GM18511 (cell line): Measurements from ENCODE around the gene ZBTB5.

Experiments
- ATAC-seq: cut with Tn5 transposase; IDR thresholded peaks from one replicate; pipeline ENCODE4 v1.9.1; 2021; ENCODE audit warnings: mild to moderate bottlenecking, moderate library complexity; ENCODE audit not compliant: unreplicated experiment

Gene ZBTB5

DNA sequence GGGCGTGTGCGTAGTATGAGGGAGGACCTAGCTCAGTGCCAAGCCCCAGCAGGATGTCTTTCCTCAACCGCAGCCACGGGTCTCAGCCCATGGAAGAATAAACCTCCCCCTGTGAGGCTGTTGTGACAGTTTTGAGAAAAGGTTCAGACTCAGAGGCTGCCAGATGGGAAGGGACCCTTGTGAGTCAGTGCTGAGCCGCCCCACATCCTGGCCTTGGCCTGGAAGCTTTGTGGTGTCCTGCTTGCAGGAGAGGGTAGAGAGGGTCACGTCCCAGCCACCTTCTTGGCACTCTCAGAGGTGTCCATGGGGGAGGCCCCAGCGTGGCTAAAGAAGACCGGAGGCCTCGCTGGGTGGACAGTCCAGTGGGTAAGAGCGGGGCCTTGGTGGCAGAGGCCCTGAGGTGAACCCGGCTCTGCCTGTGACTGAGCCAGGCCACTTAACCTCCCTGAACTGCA, 39.9 kb downstream of the ZBTB5 start:
- ATAC-seq: no peak

DNA sequence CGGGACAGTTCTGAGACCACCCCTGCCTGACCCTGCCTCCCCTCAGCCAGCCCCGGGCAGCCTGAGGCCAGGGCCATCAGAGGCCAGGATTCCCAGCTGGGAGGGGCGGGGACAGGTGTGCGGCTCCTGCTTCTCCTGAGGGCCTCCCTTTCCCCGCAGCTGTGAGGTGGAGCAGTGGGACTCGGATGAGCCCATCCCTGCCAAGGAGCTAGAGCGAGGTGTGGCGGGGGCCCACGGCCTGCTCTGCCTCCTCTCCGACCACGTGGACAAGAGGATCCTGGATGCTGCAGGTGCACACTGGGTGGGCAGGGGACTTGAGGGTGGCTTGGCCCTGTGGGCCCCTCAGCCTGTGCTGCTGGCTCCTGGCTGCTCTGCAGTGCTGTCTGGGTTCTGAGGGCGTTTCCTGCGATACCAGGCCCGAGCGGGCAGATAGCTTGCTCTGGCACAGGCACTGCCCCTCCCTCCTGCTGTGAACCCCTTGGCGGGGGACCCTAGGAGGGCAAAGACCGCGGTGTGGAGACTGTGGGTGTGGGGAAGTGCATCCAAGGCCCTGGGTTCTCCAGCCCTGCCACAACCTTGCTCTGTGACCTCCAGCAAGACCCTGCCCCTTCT, 40.5 kb downstream of the ZBTB5 start:
- no peak for ATAC-seq

DNA sequence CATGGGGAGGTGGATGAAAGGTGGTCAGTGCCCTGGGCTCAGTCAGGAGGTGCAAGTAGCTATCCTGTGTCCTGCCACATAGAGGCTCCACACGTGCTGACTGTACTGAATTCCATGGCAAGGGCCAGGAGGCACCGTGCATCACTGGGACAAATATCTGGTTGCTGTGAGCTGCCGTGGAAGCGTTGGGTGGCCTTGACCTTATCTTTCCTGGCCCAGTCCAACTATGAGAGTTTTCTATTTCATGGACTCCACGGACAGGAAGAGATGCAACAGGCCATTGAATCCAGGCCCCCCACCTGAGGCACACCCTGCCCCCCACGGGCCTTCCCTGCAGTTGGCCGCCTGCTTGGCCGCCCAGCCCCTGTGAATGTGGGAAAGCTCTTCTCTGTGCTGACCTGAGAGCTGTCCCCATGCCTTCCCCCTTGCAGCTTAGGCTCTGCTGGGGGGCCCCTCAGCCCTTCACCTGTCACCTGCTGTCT, 41.0 kb downstream of the ZBTB5 start:
- ATAC-seq: no peak

DNA sequence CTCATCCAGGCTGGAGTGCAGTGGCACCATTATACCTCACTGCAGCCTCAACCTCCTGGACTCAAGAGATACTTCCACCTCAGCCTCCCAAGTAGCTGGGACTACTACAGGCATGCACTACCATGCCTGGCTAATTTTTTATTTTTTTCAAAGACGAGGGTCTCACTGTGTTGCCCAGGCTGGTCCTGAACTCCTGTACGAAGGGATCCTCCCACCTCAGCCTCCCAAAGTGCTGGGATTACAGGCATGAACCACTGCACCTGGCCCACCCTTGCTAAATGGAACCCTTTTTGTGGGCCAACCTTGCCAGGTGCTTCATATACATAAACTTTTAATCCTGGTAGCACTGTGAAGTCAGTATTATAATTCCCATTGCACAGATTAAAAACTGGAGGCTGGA, 41.7 kb downstream of the ZBTB5 start:
- no peak for ATAC-seq

DNA sequence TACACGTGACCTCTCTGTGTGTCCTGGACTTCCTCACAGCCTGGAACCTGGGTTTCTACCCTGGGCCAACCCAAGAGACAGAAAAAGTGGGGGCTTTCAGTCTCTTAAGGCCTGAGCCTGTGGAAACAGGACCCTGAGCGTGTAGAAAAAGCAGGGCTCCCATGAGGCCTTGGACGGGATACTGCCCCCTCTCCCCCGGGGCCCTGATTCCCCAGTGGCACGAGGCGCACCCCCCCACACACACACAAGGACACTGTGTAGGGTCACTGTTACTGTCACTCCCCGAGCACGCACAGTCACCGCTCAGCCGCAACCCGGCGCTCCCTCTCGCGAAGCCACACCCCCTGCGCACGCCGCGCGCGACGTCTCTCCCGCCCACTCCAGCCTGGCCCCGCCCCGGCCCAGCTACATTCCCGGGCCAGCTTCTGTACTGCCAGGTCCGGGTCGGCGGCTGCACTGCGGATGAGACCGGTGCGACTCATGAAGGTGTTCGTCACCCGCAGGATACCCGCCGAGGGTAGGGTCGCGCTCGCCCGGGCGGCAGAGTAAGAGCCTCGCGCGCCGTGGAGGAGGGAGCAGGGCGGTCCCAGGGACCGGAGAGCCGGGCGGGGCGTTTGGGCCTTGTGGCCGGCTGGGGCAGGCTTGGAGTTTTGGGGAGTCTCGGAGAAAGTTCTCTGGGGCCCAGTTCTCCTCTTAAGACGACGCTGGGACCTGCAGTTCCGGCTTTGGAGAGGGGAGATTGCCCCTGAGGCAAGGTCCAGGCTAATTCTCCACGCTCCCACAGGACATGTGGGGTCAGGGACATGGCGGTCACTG, 42.8 kb downstream of the ZBTB5 start, which contains the start of gene GRHPR:
Gene GRHPR (plus strand): TSS at position 408 of the 816 bp plus-strand sequence. CDS start 55 bp downstream, at position 463.
- peak; percentile 97 for ATAC-seq

DNA sequence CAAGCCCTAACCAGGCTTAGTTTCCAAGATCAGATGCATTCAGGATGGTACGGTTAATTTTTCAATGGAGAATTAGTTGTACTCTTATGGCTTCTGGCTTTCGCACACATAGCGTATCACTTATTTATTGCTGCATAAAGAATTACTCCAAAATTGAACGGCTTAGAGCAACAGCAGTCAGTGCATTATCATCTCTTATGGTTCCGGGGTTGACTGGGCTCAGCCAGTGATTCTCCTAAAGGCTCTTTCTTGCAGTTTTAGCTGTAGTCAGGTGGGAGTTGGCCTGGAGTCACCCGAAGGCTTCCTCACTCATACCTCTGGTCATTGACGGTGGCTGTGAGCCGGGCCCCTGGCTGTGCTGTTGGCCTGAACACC, 43.3 kb downstream of the ZBTB5 start:
- no peak for ATAC-seq

DNA sequence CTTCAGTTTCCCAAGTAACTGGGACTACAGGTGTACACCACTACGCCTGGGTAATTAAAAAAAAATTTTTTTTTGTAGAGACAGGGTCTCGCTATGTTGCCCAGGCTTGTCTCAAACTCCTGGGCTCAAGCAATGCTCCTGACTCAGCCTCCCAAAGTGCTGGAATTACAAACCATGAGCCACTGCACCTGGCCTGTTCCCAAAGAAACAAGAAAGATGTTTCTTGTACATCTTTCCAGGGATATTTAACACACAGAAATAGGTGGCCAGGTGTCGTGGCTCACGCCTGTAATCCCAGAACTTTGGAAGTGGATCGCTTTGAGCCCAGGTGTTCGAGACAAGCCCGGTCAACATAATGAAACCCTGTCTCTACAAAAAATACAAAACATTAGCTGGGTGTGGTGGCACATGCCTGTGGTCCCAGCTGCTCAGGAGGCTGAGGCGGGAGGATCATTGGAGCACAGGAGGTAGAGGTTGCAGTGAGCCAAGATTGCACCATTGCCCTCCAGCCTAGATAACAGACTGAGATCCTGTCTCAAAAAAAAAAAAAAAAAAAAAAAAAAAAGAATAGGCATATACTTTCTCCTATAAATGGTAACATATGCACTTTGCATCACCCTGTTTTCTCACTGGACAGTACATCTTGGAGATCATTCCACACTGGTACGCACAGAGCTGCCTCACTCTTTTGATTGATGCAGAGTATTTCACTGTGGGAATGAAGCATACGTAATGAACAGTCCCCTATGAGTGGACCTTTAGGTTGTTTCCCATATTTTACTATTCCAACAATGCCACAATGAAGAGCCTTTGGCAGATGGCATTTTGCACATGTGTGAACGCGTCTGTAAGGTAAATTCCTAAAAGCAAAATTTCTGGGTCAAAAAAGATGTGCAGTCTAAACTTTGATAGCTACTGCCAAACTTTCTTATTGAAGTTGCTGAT, 44.7 kb downstream of the ZBTB5 start:
- ATAC-seq: no peak

DNA sequence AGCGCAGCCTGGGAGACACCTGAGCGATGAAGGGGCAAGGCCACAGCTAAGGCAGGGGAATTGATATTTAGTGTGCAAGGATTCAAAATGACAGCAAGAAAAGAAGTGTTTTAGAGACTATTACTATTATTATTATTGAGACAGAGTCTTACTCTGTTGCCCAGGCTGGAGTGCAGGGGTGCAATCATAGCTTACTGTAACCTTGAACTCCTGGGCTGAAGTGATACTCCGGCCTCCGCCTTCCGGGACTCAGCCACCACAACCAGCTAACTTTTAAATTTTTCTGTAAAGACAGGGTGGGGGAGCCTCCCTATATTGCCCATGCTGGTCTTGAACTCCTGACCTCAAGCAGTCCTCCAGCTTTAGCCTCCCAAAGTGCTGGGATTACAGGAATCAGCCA, 46.0 kb downstream of the ZBTB5 start:
- ATAC-seq: no peak

DNA sequence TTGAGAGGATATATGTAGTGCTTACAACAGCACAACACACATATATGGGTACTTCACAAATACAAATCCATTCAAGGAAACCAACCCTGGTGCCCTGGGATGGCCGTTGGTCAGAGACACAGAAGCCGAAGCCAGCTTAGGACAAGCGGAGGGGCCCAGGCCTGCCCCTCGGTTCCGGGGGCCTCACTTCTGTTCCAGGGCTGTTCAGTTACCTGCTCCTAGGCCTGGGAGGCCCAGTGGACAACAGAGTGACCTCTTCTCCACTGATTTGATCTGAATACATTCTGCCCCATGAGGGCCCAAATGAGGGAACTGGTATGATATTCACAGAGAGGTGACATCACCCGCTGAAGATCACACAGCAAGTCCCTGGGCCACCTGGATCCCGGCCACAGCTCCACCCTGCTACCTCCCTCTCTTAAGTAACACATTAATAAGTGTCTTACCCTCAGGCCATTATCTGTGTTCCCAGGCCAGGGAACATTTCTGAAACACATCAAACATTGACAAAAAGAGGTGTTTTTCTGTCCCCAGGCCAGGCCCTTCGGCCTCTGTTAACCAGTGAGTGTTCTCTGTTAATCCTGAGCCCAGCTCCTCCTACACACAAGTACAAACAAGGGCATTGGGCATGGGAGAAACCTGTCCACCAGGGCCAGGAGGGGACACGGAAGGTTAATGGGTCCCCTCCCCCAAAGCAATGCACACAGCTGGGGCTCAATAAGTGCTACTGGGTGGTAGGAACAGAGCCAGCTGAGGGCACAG, 47.2 kb downstream of the ZBTB5 start:
- ATAC-seq: no peak

DNA sequence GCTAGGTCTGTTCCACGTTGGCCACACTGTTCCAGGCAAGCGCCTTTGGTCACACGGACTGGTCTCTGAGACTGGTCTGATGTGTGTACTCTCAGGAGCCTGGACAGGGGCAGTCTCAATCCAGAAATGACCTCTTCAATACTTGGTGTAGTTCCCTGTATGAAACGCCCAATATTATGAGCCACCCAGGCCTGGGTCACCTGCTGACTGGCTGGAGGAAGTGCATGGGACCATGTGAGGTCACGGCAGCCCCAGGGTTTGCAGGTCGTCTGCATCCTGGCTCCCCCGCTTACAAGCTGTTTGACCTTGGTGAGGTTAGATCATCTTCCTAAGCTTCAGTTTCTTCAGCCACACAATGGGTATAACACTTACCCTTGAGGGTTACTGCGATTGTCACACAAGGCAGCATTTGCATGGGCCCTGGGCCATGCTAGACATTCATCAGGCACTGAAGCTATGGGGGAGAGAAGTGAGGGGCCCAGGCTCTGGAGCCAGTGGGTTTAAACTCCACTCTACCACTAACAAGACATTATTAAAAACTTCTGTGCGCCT, 47.9 kb downstream of the ZBTB5 start:
- ATAC-seq: no peak

DNA sequence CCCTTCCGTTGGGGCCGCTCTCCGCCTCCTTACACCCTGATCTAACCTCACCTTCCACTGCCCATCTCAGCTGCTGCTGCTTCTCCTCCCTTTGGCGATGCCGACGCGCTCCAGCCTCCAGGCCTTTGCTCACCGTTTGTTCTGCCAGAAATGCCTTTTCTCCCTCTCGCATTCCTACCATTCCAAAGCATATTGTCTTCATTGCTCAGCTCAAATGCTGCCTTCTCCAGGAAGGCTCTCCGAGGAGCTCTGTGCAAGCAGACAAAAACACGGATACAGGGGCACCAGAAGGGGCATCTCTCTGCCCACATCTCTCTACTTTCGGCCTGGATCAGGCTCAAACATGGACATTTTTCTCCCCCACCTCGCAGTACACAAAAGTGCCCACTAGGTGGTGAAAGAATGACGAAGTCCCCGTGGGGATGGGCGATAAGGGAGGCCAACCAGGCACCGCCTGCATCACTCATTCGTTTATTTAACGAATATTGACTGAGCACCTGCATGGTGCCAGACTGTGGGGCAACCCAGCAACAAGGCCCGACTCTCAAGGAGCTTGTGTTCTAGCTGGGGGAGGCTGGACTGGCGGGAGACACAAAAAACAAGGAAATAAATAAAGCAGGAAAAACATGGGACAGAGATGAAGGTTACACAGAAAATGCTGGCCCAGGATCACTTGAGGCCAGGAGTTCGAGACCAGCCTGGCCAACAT, 50.1 kb downstream of the ZBTB5 start:
- no peak for ATAC-seq

DNA sequence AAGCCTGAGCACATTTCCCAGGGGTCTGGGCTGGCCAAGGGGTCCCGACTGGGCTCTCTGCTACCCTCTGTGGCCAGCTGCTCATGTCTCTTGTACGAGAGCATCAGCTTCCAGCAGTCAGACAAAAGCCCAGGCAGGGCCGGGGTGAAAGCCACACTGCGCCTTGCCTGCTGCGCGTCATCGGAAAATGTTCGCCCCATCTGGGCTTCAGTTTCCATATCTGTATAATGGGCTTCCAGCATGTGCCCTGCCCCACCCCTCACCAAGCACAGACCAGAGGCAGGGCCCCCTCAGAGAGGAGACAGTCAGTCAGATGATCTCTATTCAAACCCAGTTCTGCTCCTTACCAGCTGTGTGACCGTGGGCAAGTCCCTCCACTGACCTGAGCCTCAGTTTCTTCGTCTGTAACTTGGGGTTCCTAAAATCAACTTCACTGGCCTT, 50.7 kb downstream of the ZBTB5 start:
- ATAC-seq: no peak

DNA sequence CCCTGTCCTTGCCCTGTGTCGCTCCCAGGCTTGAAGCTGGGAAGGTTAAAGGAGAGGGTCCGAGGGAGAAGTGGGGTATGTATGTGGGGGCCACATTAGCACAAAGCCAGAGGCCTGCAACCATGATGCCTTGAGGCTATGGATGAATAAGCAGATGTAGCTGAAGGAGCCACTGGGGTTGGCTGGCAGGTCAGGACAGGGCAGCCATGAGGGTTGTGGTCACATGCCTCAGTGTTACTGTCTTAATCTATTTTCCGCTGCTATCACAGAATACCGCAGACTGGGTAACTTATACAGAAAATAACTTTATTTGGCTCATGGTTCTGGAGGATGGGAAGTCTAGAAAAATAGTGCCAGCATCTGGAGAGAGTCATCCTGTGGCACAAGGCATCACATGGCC, 51.9 kb downstream of the ZBTB5 start:
- ATAC-seq: no peak

DNA sequence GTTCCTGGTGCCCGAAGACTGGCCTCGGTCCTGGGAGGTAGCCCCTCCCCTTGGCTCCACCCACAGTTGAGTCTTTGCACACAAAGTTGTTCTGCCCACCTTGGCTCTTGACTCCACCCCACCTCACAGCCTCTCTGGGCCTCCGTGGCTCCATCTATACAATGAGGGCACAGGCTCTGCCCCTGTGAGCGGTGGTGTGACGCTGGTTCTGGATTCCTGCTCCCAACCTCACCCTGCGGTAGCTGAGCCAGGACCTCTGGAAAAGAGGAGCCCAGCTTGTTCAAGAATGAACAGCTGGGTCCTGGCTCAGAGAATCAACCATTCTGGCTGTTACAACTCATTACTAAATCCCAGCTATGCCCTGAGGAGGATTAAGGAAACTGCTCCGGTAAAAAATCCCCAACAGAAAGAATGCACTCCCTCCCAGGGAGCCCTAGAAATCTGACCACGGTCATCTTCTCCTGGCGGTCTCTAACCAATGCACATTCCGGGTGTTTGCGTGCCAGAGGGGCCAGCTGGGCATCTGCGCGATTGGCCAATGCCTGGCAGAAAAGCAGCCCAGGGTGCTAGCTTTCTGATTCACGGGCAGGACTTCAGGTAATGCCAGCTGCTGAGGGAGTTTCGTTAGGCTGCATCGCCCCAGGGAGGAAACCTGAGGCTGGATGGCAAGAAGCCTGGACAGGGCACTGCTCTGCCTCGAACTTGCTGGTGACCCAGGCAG, 52.7 kb downstream of the ZBTB5 start:
- no peak for ATAC-seq

DNA sequence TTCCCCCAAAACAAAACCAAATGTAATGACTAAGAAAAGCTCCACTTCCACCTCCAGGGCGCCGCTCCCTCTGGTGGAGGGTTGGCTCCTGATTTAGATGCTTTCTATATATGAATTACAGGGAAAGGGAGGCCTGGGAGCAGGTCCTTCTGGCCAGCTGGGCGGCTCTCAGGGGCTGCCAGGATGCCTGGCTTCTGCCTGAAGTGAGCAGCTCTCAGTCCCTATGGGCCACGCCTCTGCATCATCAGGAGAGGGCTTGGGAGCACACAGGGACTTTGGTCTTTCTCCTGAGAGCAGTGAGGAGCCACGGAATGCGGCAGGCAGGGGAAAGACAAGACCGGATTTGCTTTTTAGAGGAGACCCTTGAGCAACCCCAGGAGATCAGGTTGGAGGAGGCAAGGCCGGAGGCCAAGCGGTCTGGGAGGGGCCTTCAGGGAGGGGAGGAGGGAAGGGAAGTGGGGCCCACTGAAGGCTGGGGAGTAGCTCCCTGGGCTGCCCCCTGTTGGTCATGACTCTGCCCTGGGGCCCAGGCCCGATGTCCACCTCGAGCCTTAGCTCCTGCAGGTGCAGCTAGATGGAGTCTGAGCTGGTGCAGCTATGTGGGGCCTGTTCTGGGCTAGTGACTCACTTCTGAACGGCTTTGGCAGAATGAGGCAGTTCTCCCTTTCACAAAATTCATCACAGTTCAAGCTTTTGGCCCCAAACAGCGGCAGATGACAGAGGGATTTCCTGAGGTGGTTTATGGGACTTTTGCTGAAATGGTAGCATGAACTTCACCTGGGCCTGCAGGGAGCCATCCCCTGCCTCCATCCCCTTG, 54.1 kb downstream of the ZBTB5 start:
- ATAC-seq: no peak

DNA sequence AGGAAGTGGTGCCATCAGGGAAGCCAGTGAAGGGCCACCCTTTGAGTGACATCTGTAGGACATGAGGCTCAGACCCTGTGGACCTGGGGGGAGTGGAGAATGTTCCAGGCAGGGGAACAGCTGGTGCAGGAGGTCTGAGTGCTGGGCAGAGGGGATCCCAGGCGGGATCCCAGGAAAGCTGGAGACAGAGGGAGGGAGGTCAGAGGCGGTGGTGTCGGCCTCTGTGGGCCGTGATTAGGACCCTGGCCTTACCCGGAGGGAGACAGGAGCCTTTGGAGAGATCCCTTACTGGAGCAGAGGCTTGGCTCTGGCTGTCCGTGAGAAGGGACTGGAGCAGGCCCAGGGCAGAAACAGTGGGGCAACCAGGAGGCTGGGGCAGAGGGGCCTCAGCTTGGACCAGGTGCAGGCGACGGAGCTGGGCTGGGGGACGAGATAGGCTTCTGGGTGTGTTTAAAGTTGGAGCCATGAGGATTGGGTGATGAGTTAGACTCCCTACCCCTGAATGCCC, 54.8 kb downstream of the ZBTB5 start:
- ATAC-seq: no peak

DNA sequence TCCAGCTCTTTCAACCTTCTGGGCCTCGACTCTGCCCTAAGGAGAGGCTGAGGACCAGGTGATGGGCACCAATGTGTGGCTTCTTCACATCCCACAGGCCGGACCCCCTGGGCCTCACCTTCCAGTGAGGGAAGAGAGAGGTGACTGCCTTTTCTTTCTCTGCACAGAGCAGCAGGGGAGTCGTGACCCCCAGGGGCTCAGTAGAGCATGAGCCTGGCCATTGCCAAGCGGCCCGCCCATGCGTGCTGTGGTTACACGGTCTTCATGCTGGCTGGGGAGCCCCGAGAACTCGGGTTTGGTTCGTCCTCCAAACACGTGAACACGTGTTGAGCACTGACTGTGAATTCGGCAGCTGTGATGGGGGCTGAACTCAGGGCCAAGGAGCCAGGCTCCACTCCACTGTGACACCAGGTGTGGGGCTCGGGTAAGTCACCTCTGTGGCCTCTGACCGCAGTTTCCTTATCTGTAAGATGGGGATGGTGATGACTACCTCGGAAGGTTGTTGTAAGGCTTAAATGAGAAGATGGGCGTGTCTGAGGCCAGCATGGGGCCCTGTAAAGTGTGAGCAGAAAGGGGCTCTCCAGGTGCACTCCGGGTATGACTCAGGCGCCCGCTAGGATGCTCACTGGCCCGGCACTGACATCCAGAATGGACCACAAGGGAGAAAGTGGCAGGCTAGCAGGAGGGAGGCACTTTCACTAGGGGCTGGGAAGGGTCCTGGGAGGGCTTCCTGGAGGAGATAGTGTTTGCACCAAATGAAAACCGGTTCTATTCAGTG, 56.1 kb downstream of the ZBTB5 start:
- peak; percentile 91 for ATAC-seq
